ENCODE results near the gene GATA3.

The GATA3 gene

DNA sequence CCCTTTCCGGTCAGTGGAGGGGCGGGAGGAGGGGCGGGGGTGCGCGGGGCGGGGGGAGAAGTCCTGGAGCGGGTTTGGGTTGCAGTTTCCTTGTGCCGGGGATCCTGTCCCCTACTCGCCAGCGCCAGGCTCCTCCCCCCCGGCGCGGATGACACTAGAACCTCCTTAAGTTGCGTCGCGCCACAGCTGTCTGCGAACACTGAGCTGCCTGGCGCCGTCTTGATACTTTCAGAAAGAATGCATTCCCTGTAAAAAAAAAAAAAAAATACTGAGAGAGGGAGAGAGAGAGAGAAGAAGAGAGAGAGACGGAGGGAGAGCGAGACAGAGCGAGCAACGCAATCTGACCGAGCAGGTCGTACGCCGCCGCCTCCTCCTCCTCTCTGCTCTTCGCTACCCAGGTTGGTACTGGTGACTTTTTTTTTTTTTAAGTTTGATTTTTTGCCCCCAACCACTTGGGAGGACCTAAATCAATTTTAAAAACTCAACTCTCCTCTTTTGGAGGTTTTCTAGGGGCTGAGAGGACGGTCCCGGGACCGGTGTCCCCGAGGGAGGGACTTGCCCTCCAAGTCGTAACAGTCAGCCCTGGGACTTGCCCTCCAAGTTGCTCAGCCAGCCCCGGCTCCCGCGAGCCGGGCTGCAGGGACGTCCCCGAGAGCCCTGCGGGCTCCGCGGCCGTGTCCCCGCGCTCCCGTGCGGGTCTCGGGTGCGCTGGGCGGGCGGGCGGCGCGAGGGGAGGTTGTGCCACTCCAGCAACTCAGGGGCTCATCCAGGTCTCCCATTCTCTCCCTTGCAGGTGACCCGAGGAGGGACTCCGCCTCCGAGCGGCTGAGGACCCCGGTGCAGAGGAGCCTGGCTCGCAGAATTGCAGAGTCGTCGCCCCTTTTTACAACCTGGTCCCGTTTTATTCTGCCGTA lies at the start of gene GATA3:
Gene GATA3, plus strand, starts transcription at position 195 of the 914 bp plus-strand sequence. CDS start 968 bp downstream, outside the sequence.
- Mint-ChIP-seq H3K27me3 (ENCODE audit: low read depth) (peaks cover 99% of the 10 kb centered on the region), H3K4me3 (peak within 1 kb of the TSS; percentile 89 to 94 (median 93))
- TF ChIP-seq, protein P1, sequence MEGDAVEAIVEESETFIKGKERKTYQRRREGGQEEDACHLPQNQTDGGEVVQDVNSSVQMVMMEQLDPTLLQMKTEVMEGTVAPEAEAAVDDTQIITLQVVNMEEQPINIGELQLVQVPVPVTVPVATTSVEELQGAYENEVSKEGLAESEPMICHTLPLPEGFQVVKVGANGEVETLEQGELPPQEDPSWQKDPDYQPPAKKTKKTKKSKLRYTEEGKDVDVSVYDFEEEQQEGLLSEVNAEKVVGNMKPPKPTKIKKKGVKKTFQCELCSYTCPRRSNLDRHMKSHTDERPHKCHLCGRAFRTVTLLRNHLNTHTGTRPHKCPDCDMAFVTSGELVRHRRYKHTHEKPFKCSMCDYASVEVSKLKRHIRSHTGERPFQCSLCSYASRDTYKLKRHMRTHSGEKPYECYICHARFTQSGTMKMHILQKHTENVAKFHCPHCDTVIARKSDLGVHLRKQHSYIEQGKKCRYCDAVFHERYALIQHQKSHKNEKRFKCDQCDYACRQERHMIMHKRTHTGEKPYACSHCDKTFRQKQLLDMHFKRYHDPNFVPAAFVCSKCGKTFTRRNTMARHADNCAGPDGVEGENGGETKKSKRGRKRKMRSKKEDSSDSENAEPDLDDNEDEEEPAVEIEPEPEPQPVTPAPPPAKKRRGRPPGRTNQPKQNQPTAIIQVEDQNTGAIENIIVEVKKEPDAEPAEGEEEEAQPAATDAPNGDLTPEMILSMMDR (IDR thresholded peaks at IDR 0.05; ENCODE audit: unreplicated experiment in 3 of 3), result no peak

DNA sequence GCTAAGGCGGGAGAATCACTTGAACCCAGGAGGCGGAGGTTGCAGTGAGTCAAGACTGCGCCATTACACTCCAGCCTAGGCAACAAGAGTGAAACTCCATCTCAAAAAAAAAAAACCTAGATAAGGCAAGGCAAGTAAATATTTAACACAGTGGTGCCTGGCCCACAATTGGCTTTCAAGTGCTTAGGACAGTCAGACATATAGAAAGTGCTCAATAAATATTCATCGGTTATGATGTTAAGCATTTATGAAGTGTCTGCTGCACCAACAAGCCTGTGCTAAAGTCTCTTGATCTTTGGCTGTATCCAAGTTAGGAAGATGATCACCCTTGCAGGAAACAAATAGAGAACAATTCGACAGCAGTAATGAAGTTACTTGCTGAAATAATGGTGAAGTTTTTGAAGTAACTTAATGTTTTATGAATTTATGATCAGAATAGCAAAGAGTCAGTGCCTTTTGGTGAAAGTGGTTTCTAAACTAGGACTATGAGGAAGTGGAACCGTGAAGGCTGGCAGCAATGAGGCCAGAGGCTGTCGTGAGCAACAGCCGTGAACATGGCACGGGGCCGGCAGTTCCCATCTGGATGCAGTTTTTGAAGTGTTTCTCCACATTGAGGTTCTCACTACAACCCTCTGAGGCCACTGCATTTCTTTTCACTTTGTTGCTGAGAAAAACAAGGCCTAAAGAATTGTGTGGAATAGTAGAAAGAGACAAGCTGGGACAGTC lies 48.1 kb upstream of the GATA3 start:
- TF ChIP-seq, protein P1 (IDR thresholded peaks at IDR 0.05; ENCODE audit: unreplicated experiment in 3 of 3), result no peak
- no peak overlapping the region for H3K4me3 Mint-ChIP-seq
- H3K36me3 Mint-ChIP-seq (ENCODE audit: low read depth), result peaks cover 57% of the 10 kb centered on the region
- H3K9me3 Mint-ChIP-seq, result peaks cover 32% of the 10 kb centered on the region
- H3K27me3 Mint-ChIP-seq (ENCODE audit: low read depth), result no peaks in the 10 kb centered on the region
- H3K27ac Mint-ChIP-seq, result no peak overlapping the region
- no peaks in the 10 kb centered on the region for H3K4me1 Mint-ChIP-seq

More for the DNA sequence above, at the start of gene GATA3:
- Mint-ChIP-seq H3K27ac (peak within 1 kb of the TSS; percentile 61 to 98 (median 90)), H3K4me1 (peaks cover 40% of the 10 kb centered on the region), H3K9me3 (peaks cover 3% of the 10 kb centered on the region), H3K36me3 (ENCODE audit: low read depth) (peaks cover 16% of the 10 kb centered on the region)

DNA sequence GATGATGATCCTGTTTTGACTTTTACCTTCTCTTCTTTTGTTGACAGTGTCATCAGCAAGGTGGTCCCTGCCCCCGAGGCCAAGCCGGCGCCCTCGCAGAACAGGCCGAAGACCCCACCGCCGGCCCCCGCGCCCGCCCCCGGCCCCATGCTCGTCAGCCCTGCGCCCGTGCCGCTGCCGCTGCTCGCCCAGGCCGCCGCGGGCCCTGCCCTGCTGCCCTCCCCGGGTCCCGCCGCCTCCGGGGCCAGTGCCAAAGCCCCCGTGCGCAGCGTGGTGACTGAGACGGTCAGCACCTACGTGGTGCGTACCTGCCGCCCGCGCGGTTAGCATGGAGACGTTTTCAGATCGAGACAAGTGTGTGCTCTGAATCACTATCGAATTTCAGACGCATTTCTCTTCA lies 45.5 kb upstream of the GATA3 start:
- H3K4me1 Mint-ChIP-seq, result no peaks in the 10 kb centered on the region
- peaks cover 52% of the 10 kb centered on the region for H3K36me3 Mint-ChIP-seq (ENCODE audit: low read depth)
- H3K4me3 Mint-ChIP-seq, result no peak overlapping the region
- TF ChIP-seq, protein P1 (IDR thresholded peaks at IDR 0.05; ENCODE audit: unreplicated experiment in 3 of 3), result no peak
- H3K27ac Mint-ChIP-seq, result no peak overlapping the region
- H3K9me3 Mint-ChIP-seq, result peaks cover 16% of the 10 kb centered on the region
- no peaks in the 10 kb centered on the region for H3K27me3 Mint-ChIP-seq (ENCODE audit: low read depth)

DNA sequence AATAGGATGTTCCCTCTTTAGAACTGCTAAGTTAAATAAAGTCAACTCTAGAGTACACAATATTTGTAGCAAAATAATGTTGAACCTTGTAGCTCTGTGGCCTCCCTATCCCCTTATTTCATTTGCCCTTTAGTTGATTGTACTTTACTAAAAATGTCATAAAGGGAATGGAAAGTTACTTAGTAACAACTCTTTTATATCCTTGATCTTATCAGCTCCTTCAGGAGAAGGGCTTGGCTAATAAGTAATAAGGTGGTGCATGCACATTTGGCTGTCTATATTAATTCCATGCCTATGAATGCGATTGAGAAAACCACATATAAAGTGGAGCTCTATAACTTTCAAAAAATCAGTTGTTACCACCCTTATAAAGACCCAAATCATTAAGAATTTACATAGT lies 41.5 kb upstream of the GATA3 start:
- H3K27ac Mint-ChIP-seq, result peak overlapping the region; percentile 67 to 87 (median 83)
- H3K27me3 Mint-ChIP-seq (ENCODE audit: low read depth), result no peaks in the 10 kb centered on the region
- no peak overlapping the region for H3K4me3 Mint-ChIP-seq
- TF ChIP-seq, protein P1 (IDR thresholded peaks at IDR 0.05; ENCODE audit: unreplicated experiment in 3 of 3), result no peak
- H3K4me1 Mint-ChIP-seq, result peaks cover 9% of the 10 kb centered on the region
- H3K9me3 Mint-ChIP-seq, result no peaks in the 10 kb centered on the region
- peaks cover 43% of the 10 kb centered on the region for H3K36me3 Mint-ChIP-seq (ENCODE audit: low read depth)

DNA sequence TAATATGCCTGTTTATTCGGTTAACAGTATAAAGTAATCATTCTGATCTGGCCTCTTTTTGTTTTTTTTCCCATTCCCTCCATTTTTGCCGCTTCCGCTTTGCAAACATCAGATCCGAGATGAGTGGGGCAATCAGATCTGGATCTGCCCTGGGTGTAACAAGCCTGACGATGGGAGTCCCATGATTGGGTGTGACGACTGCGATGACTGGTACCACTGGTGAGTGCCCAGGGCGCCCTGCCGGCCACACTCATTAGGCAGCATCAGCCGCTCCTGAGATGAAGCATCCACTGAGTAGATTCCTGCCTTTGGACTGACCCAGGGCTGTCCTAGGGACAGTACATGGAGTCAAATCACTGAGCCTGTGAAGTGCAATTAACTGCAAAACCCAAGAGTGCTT lies 40.9 kb upstream of the GATA3 start:
- no peaks in the 10 kb centered on the region for H3K27me3 Mint-ChIP-seq (ENCODE audit: low read depth)
- H3K36me3 Mint-ChIP-seq (ENCODE audit: low read depth), result peaks cover 41% of the 10 kb centered on the region
- H3K4me1 Mint-ChIP-seq, result peaks cover 9% of the 10 kb centered on the region
- no peaks in the 10 kb centered on the region for H3K9me3 Mint-ChIP-seq
- no peak overlapping the region for H3K4me3 Mint-ChIP-seq
- H3K27ac Mint-ChIP-seq, result peak overlapping the region in 1 of 3 experiments; percentile 51
- TF ChIP-seq, protein P1 (IDR thresholded peaks at IDR 0.05; ENCODE audit: unreplicated experiment in 3 of 3), result no peak
